ENCODE data around the gene TMIE. TPM values are rescaled to one million over a fixed set of nuclear protein-coding genes. Genes with fewer than 3 reads are reported as not detected.

The TMIE gene
- polyA plus RNA-seq, 1 donor from 2014 or later = not detected

GRCh38 chr3:46748170-46748569 is 47.0 kb downstream of the TMIE start:
- Histone ChIP-seq H4K20me1 (ENCODE audit: insufficient read depth) (no peaks in the 10 kb centered on the region), H3K4me3 (ENCODE audit: low read length) (no peak overlapping the region), H3K9ac (ENCODE audit: low read length) (no peak overlapping the region), H3K36me3 (ENCODE audit: insufficient read depth, low read length) (no peaks in the 10 kb centered on the region), H3K79me2 (replicated peaks; ENCODE audit: insufficient read depth, low read length) (no peaks in the 10 kb centered on the region), H3K9me3 (ENCODE audit: low read length) (no peaks in the 10 kb centered on the region), H3F3A (ENCODE audit: insufficient read depth, low read length, poor library complexity, severe bottlenecking) (no peaks in the 10 kb centered on the region), H3K4me2 (ENCODE audit: low read length) (no peak overlapping the region), H3K9me2 (ENCODE audit: insufficient read depth, low read length) (no peaks in the 10 kb centered on the region), H3K27ac (ENCODE audit: low read length) (no peak overlapping the region), H3K27me3 (ENCODE audit: insufficient read depth, low read depth, low read length) (no peaks in the 10 kb centered on the region), H2AFZ (ENCODE audit: low read depth, low read length) (no peak overlapping the region)
- TF ChIP-seq MXI1 (conservative IDR thresholded peaks at IDR 0.05; ENCODE audit: poor library complexity, severe bottlenecking) = no peak
- no peak for TF ChIP-seq POLR2AphosphoS5 (IDR thresholded peaks at IDR 0.05)
- no peak for TF ChIP-seq EP300 (conservative IDR thresholded peaks at IDR 0.05; ENCODE audit: poor library complexity, severe bottlenecking)
- TF ChIP-seq EZH2 (IDR thresholded peaks at IDR 0.05; ENCODE audit: borderline replicate concordance, insufficient read depth, low read length, poor library complexity, severe bottlenecking) = no peak
- no peak for TF ChIP-seq CTCF (IDR thresholded peaks at IDR 0.05; ENCODE audit: poor library complexity, severe bottlenecking)
- TF ChIP-seq REST (IDR thresholded peaks at IDR 0.05; ENCODE audit: borderline replicate concordance) = no peak
- TF ChIP-seq SMC3 (conservative IDR thresholded peaks at IDR 0.05; ENCODE audit: poor library complexity) = no peak
- no peak for TF ChIP-seq RAD21 (conservative IDR thresholded peaks at IDR 0.05)
- no peak for TF ChIP-seq TAF1 (IDR thresholded peaks at IDR 0.05; ENCODE audit: low read depth)

GRCh38 chr3:46749129-46749528 is 47.9 kb downstream of the TMIE start:
- H2AFZ ChIP-seq (ENCODE audit: low read depth, low read length) = no peak overlapping the region
- no peaks in the 10 kb centered on the region for H3K9me3 ChIP-seq (ENCODE audit: low read length)
- no peak overlapping the region for H3K9ac ChIP-seq (ENCODE audit: low read length)
- no peaks in the 10 kb centered on the region for H3K9me2 ChIP-seq (ENCODE audit: insufficient read depth, low read length)
- TF ChIP-seq REST (IDR thresholded peaks at IDR 0.05; ENCODE audit: borderline replicate concordance) (no peak), CTCF (IDR thresholded peaks at IDR 0.05; ENCODE audit: poor library complexity, severe bottlenecking) (no peak), TAF1 (IDR thresholded peaks at IDR 0.05; ENCODE audit: low read depth) (no peak), SMC3 (conservative IDR thresholded peaks at IDR 0.05; ENCODE audit: poor library complexity) (no peak)
- no peaks in the 10 kb centered on the region for H3K27me3 ChIP-seq (ENCODE audit: insufficient read depth, low read depth, low read length)
- no peak overlapping the region for H3K4me2 ChIP-seq (ENCODE audit: low read length)
- no peaks in the 10 kb centered on the region for H3F3A ChIP-seq (ENCODE audit: insufficient read depth, low read length, poor library complexity, severe bottlenecking)
- H3K79me2 ChIP-seq (replicated peaks; ENCODE audit: insufficient read depth, low read length) = no peaks in the 10 kb centered on the region
- H3K27ac ChIP-seq (ENCODE audit: low read length) = no peak overlapping the region
- no peaks in the 10 kb centered on the region for H3K36me3 ChIP-seq (ENCODE audit: insufficient read depth, low read length)
- no peak overlapping the region for H3K4me3 ChIP-seq (ENCODE audit: low read length)
- no peaks in the 10 kb centered on the region for H4K20me1 ChIP-seq (ENCODE audit: insufficient read depth)
